HFFc6 (cell line): ENCODE data around the gene OR1K1. TPM values are rescaled to one million over a fixed set of nuclear protein-coding genes. Genes with fewer than 3 reads are reported as not detected.
"Not testable (repeated sequence)": the region's sequence is repeated elsewhere in the genome, so short reads cannot be mapped to it uniquely, and the experiment has no call there.

Experiments
- DNase-seq: peaks from one replicate; pipeline ENCODE4 v3.0.0-alpha.2; 2018
- H3K27ac Mint-ChIP-seq: 2 replicates; pipeline ENCODE4 v1.8.0; 2020; ENCODE audit warnings: mild to moderate bottlenecking, mixed read lengths
- H3K27me3 Mint-ChIP-seq: 2 replicates; pipeline ENCODE4 v1.8.0; 2021; ENCODE audit warnings: mild to moderate bottlenecking, moderate library complexity, mixed read lengths; ENCODE audit not compliant: insufficient read depth
- H3K36me3 Mint-ChIP-seq: 2 replicates; pipeline ENCODE4 v1.8.0; 2021; ENCODE audit warnings: low read depth, mixed read lengths
- H3K4me1 Mint-ChIP-seq: 2 replicates; pipeline ENCODE4 v1.8.0; 2020; ENCODE audit warnings: low read depth, mixed read lengths
- H3K4me3 Mint-ChIP-seq: 2 replicates; pipeline ENCODE4 v1.8.0; 2020; ENCODE audit warnings: mild to moderate bottlenecking, moderate library complexity, mixed read lengths
- H3K9me3 Mint-ChIP-seq: 2 replicates; pipeline ENCODE4 v1.8.0; 2020; ENCODE audit warnings: mild to moderate bottlenecking, mixed read lengths
- total RNA-seq, 6 experiments: library from RNA; stranded (reverse); fragmentation: NEBNext Ultra II Directional; extraction: Animal tissue kit (Norgen Biotek cat#: 25700); gene quantifications; 2 replicates in 1 of 6; 3 replicates in 5 of 6; pipeline ENCODE4 v1.2.3, GENCODE V29; 2021
- TF ChIP-seq, protein P1 (sequence below): fragments of 200-600 bp; sonication (generic); IDR thresholded peaks from 2 replicates; pipeline ENCODE4 v1.5.0; 2021; ENCODE audit warnings: antibody characterized with exemption, mild to moderate bottlenecking

The OR1K1 gene
- total RNA-seq, 6 experiments from 2014 or later, result not detected

DNA sequence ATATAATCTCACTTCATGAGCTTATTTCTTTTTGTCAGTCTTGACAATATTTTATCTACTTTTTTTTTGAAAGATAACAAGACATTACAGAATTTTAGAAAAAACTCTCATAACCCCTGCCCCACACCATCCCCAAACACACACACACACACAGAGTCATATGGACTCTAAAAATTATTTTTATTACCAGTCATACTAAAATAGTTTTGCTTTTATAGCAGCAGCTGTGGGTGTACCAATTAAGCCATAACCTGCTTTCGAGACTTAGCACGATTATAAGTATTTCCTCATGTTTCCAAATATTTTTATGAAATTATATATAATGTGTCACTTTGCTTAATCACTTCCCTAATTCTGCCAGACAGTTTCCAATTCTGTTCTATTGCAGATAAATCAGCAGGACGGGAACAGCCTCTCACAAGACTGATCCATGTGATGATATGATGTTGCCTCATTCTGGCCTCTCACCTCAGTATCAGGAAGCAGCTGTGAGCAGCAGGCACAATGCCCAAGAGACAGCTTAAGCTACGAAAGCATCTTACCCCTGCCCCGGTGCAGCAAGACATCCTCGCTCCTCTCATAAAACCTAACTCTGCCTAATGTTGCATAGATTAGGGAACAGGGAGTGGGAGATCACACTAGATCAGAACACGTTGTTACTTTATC, 21.5 kb downstream of the OR1K1 start:
- H3K9me3 Mint-ChIP-seq, result no peaks in the 10 kb centered on the region
- peaks cover 17% of the 10 kb centered on the region for H3K36me3 Mint-ChIP-seq
- no peak overlapping the region for H3K4me3 Mint-ChIP-seq
- DNase-seq, result no peak
- TF ChIP-seq, protein P1, sequence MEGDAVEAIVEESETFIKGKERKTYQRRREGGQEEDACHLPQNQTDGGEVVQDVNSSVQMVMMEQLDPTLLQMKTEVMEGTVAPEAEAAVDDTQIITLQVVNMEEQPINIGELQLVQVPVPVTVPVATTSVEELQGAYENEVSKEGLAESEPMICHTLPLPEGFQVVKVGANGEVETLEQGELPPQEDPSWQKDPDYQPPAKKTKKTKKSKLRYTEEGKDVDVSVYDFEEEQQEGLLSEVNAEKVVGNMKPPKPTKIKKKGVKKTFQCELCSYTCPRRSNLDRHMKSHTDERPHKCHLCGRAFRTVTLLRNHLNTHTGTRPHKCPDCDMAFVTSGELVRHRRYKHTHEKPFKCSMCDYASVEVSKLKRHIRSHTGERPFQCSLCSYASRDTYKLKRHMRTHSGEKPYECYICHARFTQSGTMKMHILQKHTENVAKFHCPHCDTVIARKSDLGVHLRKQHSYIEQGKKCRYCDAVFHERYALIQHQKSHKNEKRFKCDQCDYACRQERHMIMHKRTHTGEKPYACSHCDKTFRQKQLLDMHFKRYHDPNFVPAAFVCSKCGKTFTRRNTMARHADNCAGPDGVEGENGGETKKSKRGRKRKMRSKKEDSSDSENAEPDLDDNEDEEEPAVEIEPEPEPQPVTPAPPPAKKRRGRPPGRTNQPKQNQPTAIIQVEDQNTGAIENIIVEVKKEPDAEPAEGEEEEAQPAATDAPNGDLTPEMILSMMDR, result no peak
- H3K27me3 Mint-ChIP-seq, result no peaks in the 10 kb centered on the region; the same call in 1 of the 2 replicates
- H3K4me1 Mint-ChIP-seq, result peaks cover 33% of the 10 kb centered on the region
- no peak overlapping the region for H3K27ac Mint-ChIP-seq

DNA sequence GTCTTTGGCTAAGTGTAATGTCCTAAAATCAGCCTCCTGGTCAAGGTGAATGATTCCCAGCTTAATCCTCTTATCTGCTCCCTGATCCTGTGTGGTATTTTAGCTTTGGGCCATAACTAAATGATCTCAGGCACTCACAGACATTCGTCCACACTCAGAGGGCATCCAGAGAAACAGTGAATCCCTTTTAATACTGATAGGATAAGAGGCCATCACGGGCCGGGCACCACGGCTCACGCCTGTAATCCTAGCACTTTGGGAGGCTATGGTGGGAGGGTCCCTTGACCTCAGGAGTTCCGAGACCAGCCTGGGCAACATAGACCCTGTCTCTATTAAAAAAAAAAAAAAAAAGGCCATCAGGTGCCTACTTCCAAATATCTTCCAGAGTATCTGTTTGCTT, 22.1 kb downstream of the OR1K1 start:
- no peak overlapping the region for H3K4me3 Mint-ChIP-seq
- no peaks in the 10 kb centered on the region for H3K9me3 Mint-ChIP-seq
- no peak for DNase-seq
- TF ChIP-seq, protein P1, result no peak
- H3K36me3 Mint-ChIP-seq, result peaks cover 17% of the 10 kb centered on the region
- peaks cover 40% of the 10 kb centered on the region for H3K4me1 Mint-ChIP-seq
- H3K27ac Mint-ChIP-seq, result no peak overlapping the region
- no peaks in the 10 kb centered on the region; the same call in 1 of the 2 replicates for H3K27me3 Mint-ChIP-seq

DNA sequence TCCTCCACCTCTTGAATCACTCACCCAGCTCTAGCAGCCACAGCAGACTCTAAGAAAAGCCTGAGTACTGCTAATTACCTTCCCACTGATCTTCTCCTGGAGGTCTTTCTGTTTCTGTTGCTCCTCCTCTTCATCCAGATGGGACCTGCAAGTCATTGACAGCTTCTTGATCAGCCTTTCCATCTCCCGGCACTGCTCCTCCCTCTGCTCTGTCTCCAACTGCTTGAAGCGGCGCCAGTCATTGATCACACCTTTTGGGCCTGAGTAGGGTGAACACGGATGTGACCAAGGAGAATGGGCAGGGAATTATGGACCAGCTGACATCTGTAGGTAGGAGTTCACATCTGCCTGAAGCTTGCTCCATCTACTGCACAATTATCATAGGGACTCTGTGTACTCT, 23.0 kb downstream of the OR1K1 start:
- TF ChIP-seq, protein P1, result no peak
- H3K4me1 Mint-ChIP-seq, result peaks cover 44% of the 10 kb centered on the region

DNA sequence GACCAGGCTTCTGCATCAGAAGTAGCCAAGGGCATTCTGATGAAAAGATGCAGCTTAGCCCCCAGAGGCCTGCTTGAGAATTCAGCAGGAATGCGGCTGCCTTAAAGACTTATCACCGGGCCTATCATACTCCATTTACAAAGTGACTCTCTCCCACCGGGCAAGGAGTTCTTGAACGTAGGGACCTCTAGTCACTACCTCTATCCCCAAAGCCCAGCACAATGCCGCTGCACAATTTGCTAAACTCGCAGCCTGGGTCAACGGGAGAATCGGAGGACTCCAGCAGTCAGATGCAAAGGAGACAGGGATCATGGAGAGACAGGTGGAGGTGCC, 27.8 kb downstream of the OR1K1 start:
- Mint-ChIP-seq H3K27me3 (no peaks in the 10 kb centered on the region; the same call in none of the 2 replicates), H3K36me3 (peaks cover 4% of the 10 kb centered on the region; the same call in 1 of the 2 replicates), H3K9me3 (no peaks in the 10 kb centered on the region), H3K4me1 (peaks cover 23% of the 10 kb centered on the region), H3K27ac (peak overlapping the region; percentile 90), H3K4me3 (peak overlapping the region; percentile 99)
- TF ChIP-seq, protein P1, result no peak
- peak; percentile 53 for DNase-seq

More for the DNA sequence above, 23.0 kb downstream of the OR1K1 start:
- Mint-ChIP-seq H3K9me3 (no peaks in the 10 kb centered on the region), H3K27ac (no peak overlapping the region), H3K4me3 (no peak overlapping the region), H3K36me3 (peaks cover 17% of the 10 kb centered on the region), H3K27me3 (no peaks in the 10 kb centered on the region; the same call in 1 of the 2 replicates)
- DNase-seq, result no peak

DNA sequence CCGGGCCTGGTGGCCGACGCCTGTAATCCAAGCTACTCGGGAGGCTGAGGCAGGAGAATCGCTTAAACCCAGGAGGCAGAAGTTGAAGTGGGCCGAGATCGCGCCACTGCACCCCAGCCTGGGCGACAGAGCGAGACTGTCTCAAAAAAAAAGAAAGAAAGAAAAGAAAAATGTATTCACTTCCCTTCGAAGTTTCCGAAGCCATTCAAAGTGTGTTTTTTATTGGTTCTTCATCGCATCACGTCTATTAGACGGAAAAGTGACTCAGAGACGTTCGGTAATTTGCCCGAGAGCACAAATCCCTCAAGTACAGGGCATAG, 29.0 kb downstream of the OR1K1 start:
- H3K4me1 Mint-ChIP-seq, result peaks cover 23% of the 10 kb centered on the region
- not testable (repeated sequence) for H3K36me3 Mint-ChIP-seq, DNase-seq, H3K27me3 Mint-ChIP-seq, H3K9me3 Mint-ChIP-seq
- H3K4me3 Mint-ChIP-seq, result peak overlapping the region; percentile 99
- H3K27ac Mint-ChIP-seq, result peak overlapping the region; percentile 90

DNA sequence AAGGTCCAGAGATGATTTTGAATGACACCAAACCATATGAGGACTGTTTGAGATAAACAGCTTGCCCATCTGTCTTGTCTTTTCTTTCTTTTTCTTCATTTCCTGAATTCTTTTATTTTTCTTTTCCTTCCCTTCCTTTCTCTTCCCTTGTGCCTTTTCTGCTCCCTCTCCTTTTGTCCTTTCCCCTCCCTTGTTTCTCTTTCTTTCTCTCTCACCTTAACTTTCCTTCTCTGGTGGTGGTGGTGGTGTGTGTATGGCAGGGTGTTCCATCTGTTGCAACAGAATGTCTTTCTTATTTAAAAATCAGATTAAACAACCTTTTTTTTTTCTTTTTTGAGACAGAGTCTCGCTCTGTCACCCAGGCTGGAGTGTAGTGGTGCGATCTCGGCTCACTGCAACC, 32.3 kb downstream of the OR1K1 start:
- Mint-ChIP-seq H3K27me3 (peaks cover 2% of the 10 kb centered on the region), H3K4me1 (peaks cover 3% of the 10 kb centered on the region), H3K4me3 (no peak overlapping the region), H3K27ac (no peak overlapping the region), H3K36me3 (no peaks in the 10 kb centered on the region), H3K9me3 (no peaks in the 10 kb centered on the region)
- TF ChIP-seq, protein P1, result no peak
- no peak for DNase-seq
